H1 (cell line): Measurements from ENCODE around the gene TRPV6. TPM values are rescaled to one million over a fixed set of nuclear protein-coding genes. Genes with fewer than 3 reads are reported as not detected.
A peak's percentile ranks its signal among the peaks of the same experiment; 100 is the strongest.

ENCODE experiments used
- CTCF ChIA-PET: fragments of 300-600 bp; sonication (Branson Sonifier 250); formaldehyde crosslinking; loops from one replicate; lab custom pipeline; 2021; ENCODE audit not compliant: partially characterized antibody; lab: Charles Lee
- POLR2A ChIA-PET: fragments of 300-600 bp; sonication (Branson Sonifier 250); formaldehyde crosslinking; loops from one replicate; lab custom pipeline; 2021; ENCODE audit warnings: inconsistent platforms; ENCODE audit not compliant: partially characterized antibody; lab: Charles Lee
- DNase-seq, 2 experiments: peaks; one replicate each; pipeline versions ENCODE4 v3.0.0 to v3.0.0-alpha.2; 2010 to 2022; ENCODE audit warnings: low spot score in 2 of 2, low read depth in 1 of 2, mixed read lengths in 1 of 2
- FAIRE-seq: peaks from 2 replicates; lab custom pipeline; 2011; peaks lifted over from hg19 to GRCh38; lab: Jason Lieb, UNC
- H2AFZ ChIP-seq: 2 replicates; pipeline ENCODE4 v1.8.1; 2012; ENCODE audit warnings: low read length, inconsistent platforms
- H2AK5ac ChIP-seq: 2 replicates; pipeline ENCODE4 v1.6.1; 2013; ENCODE audit warnings: low read depth, low read length
- H2BK120ac ChIP-seq: replicated peaks from 2 replicates; pipeline ENCODE3; 2013; ENCODE audit warnings: low read depth, low read length, inconsistent platforms
- H2BK12ac ChIP-seq: 2 replicates; pipeline ENCODE4 v1.6.1; 2013; ENCODE audit warnings: low read depth, low read length
- H2BK15ac ChIP-seq: 2 replicates; pipeline ENCODE4 v1.6.1; 2013; ENCODE audit warnings: low read length
- H2BK20ac ChIP-seq: 2 replicates; pipeline ENCODE4 v1.6.1; 2013; ENCODE audit warnings: low read length
- H2BK5ac ChIP-seq: 2 replicates; pipeline ENCODE4 v1.6.1; 2013; ENCODE audit warnings: low read depth, low read length
- H3K14ac ChIP-seq: 2 replicates; pipeline ENCODE4 v1.6.1; 2013; ENCODE audit warnings: inconsistent platforms; ENCODE audit not compliant: insufficient read length
- H3K18ac ChIP-seq: 2 replicates; pipeline ENCODE4 v1.6.1; 2013; ENCODE audit warnings: low read length; ENCODE audit errors: extremely low read depth
- H3K23ac ChIP-seq: 2 replicates; pipeline ENCODE4 v1.6.1; 2013; ENCODE audit warnings: inconsistent platforms; ENCODE audit not compliant: insufficient read length
- H3K23me2 ChIP-seq: 2 replicates; pipeline ENCODE4 v1.6.1; 2013; ENCODE audit warnings: low read depth, low read length
- H3K27ac ChIP-seq: 2 replicates; pipeline ENCODE4 v1.6.1; 2011; ENCODE audit warnings: low read depth, low read length, inconsistent platforms
- H3K27me3 ChIP-seq, 4 experiments: replicated peaks in 1 of 4; 1 replicate in 1 of 4; 2 replicates in 3 of 4; pipeline versions ENCODE4 v1.6.1 to v1.8.1; 2011 to 2013; ENCODE audit warnings: low read length in 3 of 4, mild to moderate bottlenecking in 3 of 4, inconsistent platforms in 2 of 4, mixed read lengths in 2 of 4, moderate library complexity in 1 of 4; ENCODE audit not compliant: control insufficient read depth in 3 of 4, insufficient read depth in 3 of 4; ENCODE audit errors: extremely low read depth in 1 of 4
- H3K36me3 ChIP-seq, 4 experiments: 2 replicates each; pipeline versions ENCODE4 v1.6.1 to v1.8.1; 2011 to 2013; ENCODE audit warnings: mild to moderate bottlenecking in 4 of 4, low read length in 3 of 4, moderate library complexity in 2 of 4, control low read depth in 1 of 4, inconsistent platforms in 1 of 4; ENCODE audit not compliant: insufficient read depth in 4 of 4, control insufficient read depth in 2 of 4
- H3K4ac ChIP-seq: replicated peaks from 2 replicates; pipeline ENCODE3; 2013; ENCODE audit warnings: low read length, low read depth, mixed read lengths, inconsistent platforms; ENCODE audit not compliant: insufficient read length
- H3K4me1 ChIP-seq, 4 experiments: replicated peaks in 1 of 4; 1 replicate in 1 of 4; 2 replicates in 3 of 4; pipeline versions ENCODE4 v1.6.1 to v1.8.1; 2011 to 2013; ENCODE audit warnings: low read length in 3 of 4, inconsistent platforms in 2 of 4, mixed read lengths in 1 of 4; ENCODE audit not compliant: insufficient read depth in 4 of 4, control insufficient read depth in 3 of 4
- H3K4me2 ChIP-seq, 2 experiments: 2 replicates each; pipeline versions ENCODE4 v1.6.1 to v1.8.1; 2011 to 2013; ENCODE audit warnings: low read depth in 2 of 2, low read length in 2 of 2, control low read depth in 1 of 2, inconsistent platforms in 1 of 2, mild to moderate bottlenecking in 1 of 2; ENCODE audit not compliant: insufficient read depth in 1 of 2
- H3K4me3 ChIP-seq, 4 experiments: fragments of 200-600, 300-600 bp in 1 of 4; sonication (generic), shearing (Covaris generic), sonication (Bioruptor Twin) in 1 of 4; 2 replicates each; pipeline versions ENCODE4 v1.5.1 to v1.8.1; 2011 to 2016; ENCODE audit warnings: low read length in 4 of 4, low read depth in 3 of 4, control low read depth in 2 of 4, inconsistent platforms in 2 of 4, mild to moderate bottlenecking in 2 of 4, mixed read lengths in 1 of 4, moderate library complexity in 1 of 4; ENCODE audit not compliant: insufficient read depth in 2 of 4; ENCODE audit errors: extremely low read depth in 1 of 4
- H3K56ac ChIP-seq: replicated peaks from 2 replicates; pipeline ENCODE3; 2013; ENCODE audit warnings: low read depth, mild to moderate bottlenecking, mixed read lengths, low read length, inconsistent platforms; ENCODE audit not compliant: insufficient read length
- H3K79me1 ChIP-seq: 2 replicates; pipeline ENCODE4 v1.6.1; 2013; ENCODE audit warnings: low read depth, low read length, control low read depth
- H3K79me2 ChIP-seq, 2 experiments: 2 replicates each; pipeline versions ENCODE4 v1.6.1 to v1.8.1; 2012 to 2013; ENCODE audit warnings: low read length in 2 of 2, mild to moderate bottlenecking in 2 of 2, inconsistent platforms in 1 of 2; ENCODE audit not compliant: insufficient read depth in 2 of 2, control insufficient read depth in 1 of 2
- H3K9ac ChIP-seq, 4 experiments: replicated peaks in 1 of 4; 1 replicate in 1 of 4; 2 replicates in 3 of 4; pipeline versions ENCODE4 v1.6.1 to v1.8.1; 2011 to 2013; ENCODE audit warnings: low read depth in 3 of 4, low read length in 3 of 4, control low read depth in 2 of 4, mild to moderate bottlenecking in 2 of 4, moderate library complexity in 2 of 4, inconsistent platforms in 1 of 4; ENCODE audit errors: extremely low read depth in 1 of 4
- H3K9me3 ChIP-seq, 2 experiments: 2 replicates each; pipeline versions ENCODE4 v1.6.1 to v1.8.1; 2012 to 2013; ENCODE audit warnings: mild to moderate bottlenecking in 2 of 2, moderate library complexity in 2 of 2, control low read depth in 1 of 2, inconsistent platforms in 1 of 2, low read depth in 1 of 2, low read length in 1 of 2, mixed read lengths in 1 of 2; ENCODE audit not compliant: insufficient read depth in 2 of 2
- H4K20me1 ChIP-seq, 2 experiments: replicated peaks in 1 of 2; 2 replicates each; pipeline versions ENCODE3 to v1.8.1; 2011 to 2013; ENCODE audit warnings: inconsistent platforms in 2 of 2, low read length in 2 of 2, mild to moderate bottlenecking in 1 of 2; ENCODE audit not compliant: insufficient read depth in 2 of 2, control insufficient read depth in 1 of 2
- H4K5ac ChIP-seq: 2 replicates; pipeline ENCODE4 v1.6.1; 2013; ENCODE audit warnings: low read length, low read depth, mixed read lengths, inconsistent platforms; ENCODE audit not compliant: insufficient read length
- H4K8ac ChIP-seq: 2 replicates; pipeline ENCODE4 v1.8.0; 2013; ENCODE audit warnings: mild to moderate bottlenecking, moderate library complexity, low read length, inconsistent platforms; ENCODE audit not compliant: insufficient read depth; ENCODE audit errors: extremely low read depth
- H4K91ac ChIP-seq: replicated peaks from 2 replicates; pipeline ENCODE3; 2013; ENCODE audit warnings: low read length, mixed read lengths, inconsistent platforms; ENCODE audit not compliant: insufficient read length
- CBX8 ChIP-seq: fragments of 300-800, 300-1000 bp; sonication (generic); IDR thresholded peaks from 2 replicates; pipeline ENCODE4 v1.7.1; 2016; ENCODE audit warnings: low read depth, low read length, borderline replicate concordance
- CREB1 ChIP-seq: IDR thresholded peaks from 2 replicates; pipeline ENCODE4 v1.6.1; 2012; ENCODE audit warnings: inconsistent platforms
- EGR1 ChIP-seq: IDR thresholded peaks from 2 replicates; pipeline ENCODE4 v1.6.1; 2011; ENCODE audit warnings: low read depth, low read length, borderline replicate concordance
- GTF2F1 ChIP-seq: IDR thresholded peaks from 2 replicates; pipeline ENCODE4 v1.6.1; 2012; ENCODE audit warnings: low read depth, low read length, improper control_type of control experiment, borderline replicate concordance
- RAD21 ChIP-seq, 2 experiments: IDR thresholded peaks in 1 of 2; conservative IDR thresholded peaks in 1 of 2; 2 replicates each; pipeline ENCODE4 v1.6.1; 2011; ENCODE audit warnings: low read depth in 2 of 2, low read length in 2 of 2, improper control_type of control experiment in 1 of 2, inconsistent platforms in 1 of 2, mild to moderate bottlenecking in 1 of 2, moderate library complexity in 1 of 2
- SP2 ChIP-seq: IDR thresholded peaks from 2 replicates; pipeline ENCODE4 v1.6.1; 2012; ENCODE audit warnings: mild to moderate bottlenecking, low read length, inconsistent platforms
- SUZ12 ChIP-seq: fragments of 200-600 bp; sonication (generic); IDR thresholded peaks from 2 replicates; pipeline ENCODE4 v1.6.1; 2012; ENCODE audit warnings: mild to moderate bottlenecking, inconsistent platforms, low read length, moderate library complexity, mixed read lengths
- TEAD4 ChIP-seq: IDR thresholded peaks from 2 replicates; pipeline ENCODE4 v1.6.1; 2012; ENCODE audit warnings: low read depth, low read length, inconsistent platforms, mixed read lengths
- WGBS, 2 experiments: shearing (Covaris generic) in 1 of 2; methylation state at CpG; one replicate each; pipeline versions ENCODE4 v1.1.6 to v1.1.7; 2013 to 2015; ENCODE audit warnings: low lambda C conversion rate in 2 of 2, mixed read lengths in 2 of 2, inconsistent platforms in 1 of 2, low coverage in 1 of 2, missing lambda C conversion rate in 1 of 2; ENCODE audit not compliant: insufficient replicate concordance in 2 of 2, insufficient coverage in 1 of 2, insufficient read length in 1 of 2; ENCODE audit errors: extremely low coverage in 1 of 2, missing lambda C conversion rate in 1 of 2; 5-methylcytosine and 5-hydroxymethylcytosine counted together
- polyA plus RNA-seq, 7 experiments: library from polyadenylated mRNA; depleted of rRNA in 3 of 7; stranded (reverse) in 5 of 7; unstranded in 2 of 7; fragments of >200 nt in 5 of 7; fragments of 200-250 nt in 2 of 7; gene quantifications; 1 replicate in 5 of 7; 2 replicates in 1 of 7; 4 replicates in 1 of 7; pipeline versions ENCODE4 v1.2.1 to v1.2.3, GENCODE V29; 2011 to 2013; ENCODE audit warnings: missing spikeins in 2 of 7, mixed read lengths in 2 of 7
- total RNA-seq: library from RNA; stranded (reverse); fragmentation: NEBNext Ultra II Directional; extraction: Animal tissue kit (Norgen Biotek cat#: 25700); gene quantifications from 2 replicates; pipeline ENCODE4 v1.2.1, GENCODE V29; 2021
- TF ChIP-seq, protein P1 (sequence below): IDR thresholded peaks from 2 replicates; pipeline ENCODE4 v1.6.1; 2011; ENCODE audit warnings: low read length, improper control_type of control experiment
- TF ChIP-seq, protein P2 (sequence below), 3 experiments: IDR thresholded peaks; 1 replicate in 2 of 3; 2 replicates in 1 of 3; pipeline versions ENCODE4 v1.5.1 to v1.6.1; 2011; ENCODE audit warnings: low read length in 3 of 3, mild to moderate bottlenecking in 3 of 3, inconsistent platforms in 2 of 3, low read depth in 1 of 3, moderate library complexity in 1 of 3; ENCODE audit not compliant: insufficient read depth in 1 of 3; ENCODE audit errors: control extremely low read depth in 1 of 3

Gene TRPV6
- total and polyA plus RNA-seq, 2 of the 8 experiments (the other 6 are each of a cell fraction or from before 2014, with no cell fraction given), result 0.52 to 1.1 TPM

DNA sequence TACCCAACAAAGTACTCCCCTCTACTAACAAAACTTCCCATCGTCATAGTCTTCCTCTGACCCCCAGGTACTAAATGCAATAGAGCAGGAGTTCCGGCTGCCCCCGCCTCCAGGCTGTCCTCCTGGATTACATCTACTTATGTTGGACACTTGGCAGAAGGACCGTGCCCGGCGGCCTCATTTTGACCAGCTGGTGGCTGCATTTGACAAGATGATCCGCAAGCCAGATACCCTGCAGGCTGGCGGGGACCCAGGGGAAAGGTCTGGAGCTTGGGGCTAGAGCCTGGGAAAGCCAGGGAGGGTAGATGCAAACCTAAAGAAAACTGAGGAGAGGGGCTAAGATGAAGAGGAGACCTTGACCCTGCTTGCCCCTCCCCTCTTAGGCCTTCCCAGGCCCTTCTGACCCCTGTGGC lies 15.4 kb downstream of the TRPV6 start:
- no peak overlapping the region for H3K23ac ChIP-seq
- ChIA-PET CTCF (interaction anchor here (0.7 to 13.9 kb wide), 9 partner anchors 11 to 1943 kb away, joined by 3 to 332 read pairs (median 3); partner anchors contain the start of gene EPHB6), POLR2A (no interaction called here)
- H4K91ac ChIP-seq, result no peak overlapping the region
- no peak overlapping the region for H3K27ac ChIP-seq
- no peak overlapping the region for H4K8ac ChIP-seq
- no peak overlapping the region for H2AFZ ChIP-seq
- no peak overlapping the region for H2AK5ac ChIP-seq
- no peaks in the 10 kb centered on the region; the same call in 1 of the 2 replicates for H3K23me2 ChIP-seq
- H3K56ac ChIP-seq, result no peak overlapping the region
- H3K36me3 ChIP-seq, result no peaks in the 10 kb centered on the region
- FAIRE-seq (no peak), DNase-seq (peak in 1 of 2 experiments; percentile 14)
- H3K4me2 ChIP-seq, result no peak overlapping the region
- H3K79me1 ChIP-seq, result no peaks in the 10 kb centered on the region; the same call in 1 of the 2 replicates
- no peak overlapping the region for H4K5ac ChIP-seq
- H3K4me3 ChIP-seq, result no peak overlapping the region
- H2BK12ac ChIP-seq, result no peak overlapping the region
- no peak overlapping the region for H3K14ac ChIP-seq
- H3K27me3 ChIP-seq, result no peaks in the 10 kb centered on the region; a peak in 1 of 7 replicates
- H2BK15ac ChIP-seq, result no peak overlapping the region
- no peak overlapping the region for H2BK120ac ChIP-seq
- H3K18ac ChIP-seq, result no peak overlapping the region
- H3K9me3 ChIP-seq, result no peaks in the 10 kb centered on the region
- H4K20me1 ChIP-seq, result no peaks in the 10 kb centered on the region
- H3K4me1 ChIP-seq, result peaks cover 0 to 5% (median 3%) of the 10 kb centered on the region in 4 experiments; a peak in 4 of 7 replicates
- no peak overlapping the region for H3K4ac ChIP-seq
- no peak overlapping the region for H2BK20ac ChIP-seq
- 81% methylated on average over 8 of the region's 8 CpGs; no CpG with 5 or more reads in 1 of the 2 experiments for WGBS, 2 experiments
- no peak overlapping the region for H2BK5ac ChIP-seq
- H3K79me2 ChIP-seq, result no peaks in the 10 kb centered on the region
- no peak overlapping the region for H3K9ac ChIP-seq
- TF ChIP-seq RAD21 (IDR thresholded peaks at IDR 0.05 in 1 of 2, conservative IDR thresholded peaks at IDR 0.05 in 1 of 2; ENCODE audit: low read depth in 2 of 2, low read length in 2 of 2) (no peak), SP2 (no peak), CREB1 (no peak), TEAD4 (no peak), EGR1 (no peak), CBX8 (no peak), SUZ12 (no peak), GTF2F1 (no peak)
- TF ChIP-seq, protein P1, sequence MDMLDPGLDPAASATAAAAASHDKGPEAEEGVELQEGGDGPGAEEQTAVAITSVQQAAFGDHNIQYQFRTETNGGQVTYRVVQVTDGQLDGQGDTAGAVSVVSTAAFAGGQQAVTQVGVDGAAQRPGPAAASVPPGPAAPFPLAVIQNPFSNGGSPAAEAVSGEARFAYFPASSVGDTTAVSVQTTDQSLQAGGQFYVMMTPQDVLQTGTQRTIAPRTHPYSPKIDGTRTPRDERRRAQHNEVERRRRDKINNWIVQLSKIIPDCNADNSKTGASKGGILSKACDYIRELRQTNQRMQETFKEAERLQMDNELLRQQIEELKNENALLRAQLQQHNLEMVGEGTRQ, result no peak
- TF ChIP-seq, protein P2, sequence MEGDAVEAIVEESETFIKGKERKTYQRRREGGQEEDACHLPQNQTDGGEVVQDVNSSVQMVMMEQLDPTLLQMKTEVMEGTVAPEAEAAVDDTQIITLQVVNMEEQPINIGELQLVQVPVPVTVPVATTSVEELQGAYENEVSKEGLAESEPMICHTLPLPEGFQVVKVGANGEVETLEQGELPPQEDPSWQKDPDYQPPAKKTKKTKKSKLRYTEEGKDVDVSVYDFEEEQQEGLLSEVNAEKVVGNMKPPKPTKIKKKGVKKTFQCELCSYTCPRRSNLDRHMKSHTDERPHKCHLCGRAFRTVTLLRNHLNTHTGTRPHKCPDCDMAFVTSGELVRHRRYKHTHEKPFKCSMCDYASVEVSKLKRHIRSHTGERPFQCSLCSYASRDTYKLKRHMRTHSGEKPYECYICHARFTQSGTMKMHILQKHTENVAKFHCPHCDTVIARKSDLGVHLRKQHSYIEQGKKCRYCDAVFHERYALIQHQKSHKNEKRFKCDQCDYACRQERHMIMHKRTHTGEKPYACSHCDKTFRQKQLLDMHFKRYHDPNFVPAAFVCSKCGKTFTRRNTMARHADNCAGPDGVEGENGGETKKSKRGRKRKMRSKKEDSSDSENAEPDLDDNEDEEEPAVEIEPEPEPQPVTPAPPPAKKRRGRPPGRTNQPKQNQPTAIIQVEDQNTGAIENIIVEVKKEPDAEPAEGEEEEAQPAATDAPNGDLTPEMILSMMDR (IDR thresholded peaks at IDR 0.05; ENCODE audit: control extremely low read depth in 1 of 3, insufficient read depth in 1 of 3, low read depth in 1 of 3, low read length in 3 of 3), result no peak
